GM19455 (cell line): ENCODE data around the gene ATG13.
"Not testable (repeated sequence)": the region's sequence is repeated elsewhere in the genome, so short reads cannot be mapped to it uniquely, and the experiment has no call there.

Source experiments
- ATAC-seq: cut with Tn5 transposase; IDR thresholded peaks from one replicate; pipeline ENCODE4 v1.9.1; 2021; ENCODE audit not compliant: unreplicated experiment

The ATG13 gene

DNA sequence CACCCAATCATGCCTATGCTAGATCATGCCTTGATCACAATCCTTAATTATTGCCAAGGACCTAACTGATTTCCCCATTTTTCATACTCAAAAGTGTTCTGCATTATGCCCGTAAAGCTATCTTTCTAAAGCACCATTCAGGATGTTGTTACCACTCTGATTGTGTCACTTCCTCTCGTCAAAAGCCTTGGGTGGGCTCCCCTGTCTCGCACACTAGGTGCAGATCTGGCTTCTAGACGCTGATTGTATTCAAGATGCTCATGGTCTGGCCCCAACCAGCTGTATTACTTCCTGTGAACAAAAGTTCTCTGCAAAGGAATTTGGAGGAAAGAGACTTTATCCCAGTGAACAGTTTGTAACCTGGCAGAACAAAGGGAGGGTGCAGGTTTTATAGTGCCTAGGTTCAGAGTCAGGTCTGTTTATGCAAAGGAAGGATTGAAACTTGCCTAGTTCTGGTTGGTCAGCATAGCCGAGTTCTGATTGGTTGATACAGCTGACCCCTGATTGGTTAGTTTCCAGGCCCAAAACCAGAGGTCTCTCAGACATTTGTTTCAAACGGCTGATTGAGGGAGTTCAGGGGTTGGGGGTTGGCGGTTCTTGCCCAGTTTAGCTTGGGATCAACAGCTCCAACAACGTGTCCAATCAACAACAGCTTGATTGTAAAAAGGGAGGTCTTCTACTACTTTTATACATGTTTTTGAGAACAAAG is 25.4 kb downstream of the ATG13 start:
- ATAC-seq = no peak

DNA sequence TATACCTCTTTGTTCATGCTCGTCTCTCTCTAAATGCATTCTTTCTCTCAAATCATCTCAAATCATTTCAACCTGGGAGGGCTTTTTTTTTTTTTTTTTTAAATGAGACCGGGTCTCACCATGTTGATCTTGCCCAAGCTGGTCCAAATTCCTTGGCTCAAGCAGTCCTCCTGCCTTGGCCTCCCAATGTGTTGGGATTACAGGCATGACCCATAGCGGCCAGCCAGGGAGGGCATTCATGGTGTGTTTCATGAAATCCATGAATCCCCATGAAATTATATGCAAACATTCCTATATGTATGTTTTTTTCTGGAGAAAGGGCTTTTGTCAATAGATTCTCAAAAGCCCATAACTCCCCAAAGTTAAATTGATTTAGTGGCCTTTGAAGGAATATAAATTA is 26.2 kb downstream of the ATG13 start:
- no peak for ATAC-seq

DNA sequence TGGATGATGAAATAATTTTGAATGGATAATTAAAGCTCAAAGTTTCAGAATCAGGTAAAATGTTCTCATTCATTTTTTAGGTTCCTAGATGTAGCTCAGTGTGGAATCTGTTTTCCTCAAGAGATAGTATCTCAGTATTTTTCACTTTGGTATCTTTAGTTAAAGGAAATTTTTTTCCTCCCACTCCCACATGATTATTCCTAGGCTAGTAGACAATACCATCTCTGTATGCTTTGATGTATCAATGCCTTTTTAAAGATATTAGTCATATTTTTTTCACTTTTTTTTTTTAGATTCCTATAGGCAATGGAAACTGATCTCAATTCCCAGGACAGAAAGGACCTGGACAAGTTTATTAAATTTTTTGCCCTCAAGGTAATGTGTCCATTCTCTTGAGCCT is 26.6 kb downstream of the ATG13 start:
- ATAC-seq = no peak

DNA sequence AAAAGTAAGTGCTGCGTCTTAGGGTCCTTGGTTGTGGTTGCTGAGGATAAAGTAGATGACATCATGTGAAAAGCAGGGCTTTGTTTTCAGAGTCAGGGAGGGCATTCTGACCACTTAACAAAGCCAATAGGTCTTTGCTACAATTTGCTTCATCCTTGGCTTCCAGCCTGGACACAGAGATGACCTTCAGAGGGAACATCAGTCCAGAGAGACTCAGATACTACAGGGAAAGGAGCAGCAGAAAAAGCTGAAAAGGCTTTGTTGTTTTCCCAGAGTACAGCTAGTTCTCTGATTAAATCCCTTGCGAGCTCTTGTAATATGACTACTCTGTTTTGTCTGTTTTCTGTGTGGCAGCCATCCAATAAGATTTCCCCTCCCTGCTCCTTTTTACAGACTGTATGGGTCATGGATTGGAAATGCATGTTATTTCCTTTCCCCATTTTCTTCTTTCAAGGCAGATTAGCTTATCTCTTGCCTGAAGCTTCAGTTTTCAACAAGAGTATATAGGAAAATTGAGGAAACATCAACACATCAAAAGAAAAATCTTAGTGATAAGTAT is 31.9 kb downstream of the ATG13 start:
- ATAC-seq = no peak

DNA sequence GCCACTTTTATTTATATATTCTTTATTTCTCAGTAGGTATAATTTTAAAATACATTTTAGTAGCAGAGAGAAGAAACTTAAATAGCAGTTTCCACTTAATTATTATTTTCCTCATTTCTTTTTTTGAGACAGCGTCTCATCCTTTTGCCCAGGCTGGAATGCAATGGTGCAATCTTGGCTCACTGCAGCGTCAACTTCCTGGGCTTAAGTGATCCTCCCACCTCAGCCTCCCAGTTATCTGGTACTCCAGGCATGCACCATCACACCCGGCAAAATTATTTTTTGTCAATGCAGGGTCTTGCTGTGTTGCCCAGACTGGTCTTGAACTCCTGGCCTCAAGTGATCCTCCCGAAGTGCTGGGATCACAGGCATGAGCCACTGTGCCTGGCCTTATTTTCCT is 38.3 kb downstream of the ATG13 start:
- ATAC-seq = no peak

DNA sequence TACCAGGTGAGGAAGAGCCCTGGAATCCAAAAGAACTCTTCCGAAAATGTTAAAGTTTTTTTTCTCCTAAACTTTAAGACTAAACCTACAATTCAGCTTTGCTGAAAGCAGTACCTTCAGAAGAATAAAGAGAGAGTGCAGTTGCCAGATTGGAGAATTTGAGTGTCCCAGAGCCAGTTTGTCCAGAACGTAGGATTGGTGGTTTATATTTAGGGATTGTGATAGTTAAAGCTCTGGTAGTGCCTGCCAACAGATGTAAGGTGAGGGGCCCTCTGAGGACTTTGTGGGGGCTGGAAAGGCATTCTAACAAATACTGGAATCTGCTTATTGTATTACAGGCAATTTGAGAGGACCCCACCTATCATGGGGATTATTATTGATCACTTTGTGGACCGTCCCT is 39.8 kb downstream of the ATG13 start:
- no peak for ATAC-seq

DNA sequence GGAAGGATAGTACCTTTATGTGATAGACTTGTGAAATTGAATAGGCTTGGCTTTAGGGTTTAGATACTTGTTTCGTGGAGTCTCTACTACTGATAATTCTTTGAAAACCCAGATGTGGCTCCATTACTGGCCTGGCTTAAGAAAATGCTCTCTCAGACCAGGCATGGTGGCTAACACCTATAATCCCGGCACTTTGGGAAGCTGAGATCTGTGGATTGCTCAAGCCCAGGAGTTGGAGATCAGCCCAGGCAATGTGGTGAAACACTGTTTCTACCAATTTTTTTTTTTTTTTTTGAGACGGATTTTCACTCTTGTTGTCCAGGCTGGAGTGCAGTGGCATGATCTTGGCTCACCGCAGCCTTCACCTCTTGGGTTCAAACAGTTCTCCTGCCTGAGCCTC is 40.9 kb downstream of the ATG13 start:
- no peak for ATAC-seq

DNA sequence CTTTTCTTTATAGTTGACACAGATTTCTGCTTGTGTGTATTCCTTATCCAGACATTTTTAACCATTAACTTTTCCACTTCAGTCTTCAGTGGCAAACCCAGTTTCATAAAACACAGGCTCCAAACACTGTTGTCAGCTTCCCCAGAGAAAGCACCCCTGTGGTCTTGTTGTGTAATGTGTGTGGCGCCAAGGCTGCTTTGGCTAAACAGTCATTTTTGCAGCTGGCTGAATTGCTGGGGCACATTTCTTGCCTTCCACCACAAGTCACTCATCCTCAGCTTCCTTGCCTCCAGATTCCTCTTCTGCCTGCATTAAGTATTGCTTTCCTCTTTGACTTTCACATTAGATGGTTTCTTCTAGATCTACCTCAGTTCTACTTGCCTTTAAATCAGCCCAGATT is 42.6 kb downstream of the ATG13 start:
- ATAC-seq = no peak

DNA sequence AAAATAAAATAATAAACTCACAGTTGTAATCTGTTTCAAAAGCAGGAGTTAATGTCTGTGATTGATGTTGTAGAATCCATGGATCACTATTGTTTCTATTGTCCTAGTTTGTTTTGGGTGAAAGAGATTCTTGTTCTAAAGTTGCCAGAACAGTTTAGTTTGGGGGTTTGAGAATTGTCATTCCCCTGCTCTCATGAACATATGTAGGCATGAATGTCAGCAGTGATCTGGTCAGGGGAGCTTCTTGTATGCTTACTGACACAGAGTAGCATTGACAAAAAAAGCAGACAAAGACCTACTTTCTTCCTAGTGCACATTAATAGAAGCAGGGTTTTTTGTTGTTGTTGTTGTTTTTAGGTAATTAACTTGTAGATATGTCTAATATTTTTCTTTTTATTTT is 44.5 kb downstream of the ATG13 start:
- no peak for ATAC-seq

DNA sequence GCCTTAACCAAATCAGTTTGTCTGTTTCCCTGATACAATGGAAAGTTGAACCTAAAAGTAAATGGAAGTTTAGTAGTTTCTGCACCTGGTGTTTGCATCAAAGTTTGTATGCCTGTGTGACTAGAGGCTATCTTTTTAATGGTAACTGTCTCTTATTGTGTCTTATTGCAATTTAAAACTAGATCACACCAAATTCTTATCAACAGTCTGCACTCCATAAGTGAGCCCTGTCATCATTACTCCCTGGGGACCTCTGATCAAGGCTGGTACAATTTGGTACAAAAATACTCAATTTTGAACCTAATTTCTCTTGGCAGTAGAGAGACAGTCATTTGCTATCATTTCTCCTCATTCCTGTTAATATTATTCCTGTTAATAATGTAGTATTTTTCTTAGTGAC is 45.0 kb downstream of the ATG13 start:
- no peak for ATAC-seq

DNA sequence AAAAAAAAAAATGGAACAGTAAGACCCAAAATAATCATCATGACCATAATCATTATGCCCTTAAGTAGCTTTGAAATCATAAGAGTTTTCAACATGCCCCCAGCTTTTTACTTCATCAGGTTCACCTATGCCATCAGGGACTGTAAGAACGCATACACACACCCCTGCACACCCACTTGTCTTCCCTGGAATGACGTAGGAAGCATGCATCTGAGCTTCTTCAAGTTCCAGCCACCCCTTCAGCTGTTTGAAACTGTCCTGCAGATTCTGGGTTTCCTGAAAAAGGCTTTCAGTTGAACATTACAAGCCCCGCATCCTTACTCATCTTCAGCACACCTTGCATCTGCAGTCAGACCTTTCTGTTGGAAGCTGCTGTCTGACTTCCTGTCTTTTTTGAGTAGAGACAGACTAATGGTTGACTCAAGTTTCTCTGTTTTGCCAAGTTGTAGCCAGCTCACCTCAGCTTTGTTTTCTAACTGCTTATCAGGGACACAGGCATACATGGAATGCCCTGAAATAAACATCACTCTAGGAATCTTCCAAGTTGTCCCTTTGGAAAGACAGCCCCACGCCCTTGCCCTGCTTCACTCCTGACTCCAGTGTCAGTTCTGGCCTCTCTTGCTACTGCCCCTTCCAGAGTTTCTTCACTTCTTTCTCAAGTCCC is 46.1 kb downstream of the ATG13 start:
- no peak for ATAC-seq

DNA sequence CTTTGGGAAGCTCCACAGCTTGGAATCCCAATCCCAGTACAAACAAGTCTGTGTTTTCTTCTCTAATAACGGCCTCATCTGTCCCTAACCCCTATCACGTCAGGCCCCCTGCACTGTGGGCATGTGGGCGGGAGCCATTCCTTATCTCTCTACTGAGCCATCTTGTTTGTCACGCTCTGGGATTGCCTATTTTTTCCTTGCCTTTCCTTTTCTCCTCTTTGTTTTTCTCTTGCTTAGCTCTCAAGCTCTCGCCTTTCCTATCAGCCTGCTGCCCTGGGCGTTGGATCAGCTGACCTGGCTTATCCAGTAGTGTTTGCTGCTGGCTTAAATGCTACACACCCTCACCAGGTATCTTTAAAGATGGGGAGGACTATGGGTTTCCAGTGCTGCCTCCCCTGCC is 47.3 kb downstream of the ATG13 start:
- ATAC-seq = no peak

DNA sequence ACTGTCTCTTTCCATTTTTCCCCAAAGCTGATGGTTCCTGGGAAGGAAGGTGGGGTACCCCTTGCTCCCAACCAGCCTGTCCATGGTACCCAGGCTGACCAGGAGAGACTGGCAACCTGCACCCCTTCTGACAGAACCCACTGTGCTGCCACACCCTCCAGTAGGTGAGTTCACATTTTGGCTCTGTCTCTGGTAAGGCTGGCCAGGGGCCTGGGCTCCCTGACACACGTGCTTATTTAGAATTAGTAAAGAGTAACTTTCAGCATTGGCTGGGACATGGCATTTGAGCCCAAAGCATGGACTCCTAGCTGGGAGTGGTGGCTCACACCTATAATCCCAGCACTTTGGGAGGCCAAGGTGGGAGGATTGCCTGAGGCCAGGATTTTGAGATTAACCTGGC is 48.0 kb downstream of the ATG13 start:
- no peak for ATAC-seq

DNA sequence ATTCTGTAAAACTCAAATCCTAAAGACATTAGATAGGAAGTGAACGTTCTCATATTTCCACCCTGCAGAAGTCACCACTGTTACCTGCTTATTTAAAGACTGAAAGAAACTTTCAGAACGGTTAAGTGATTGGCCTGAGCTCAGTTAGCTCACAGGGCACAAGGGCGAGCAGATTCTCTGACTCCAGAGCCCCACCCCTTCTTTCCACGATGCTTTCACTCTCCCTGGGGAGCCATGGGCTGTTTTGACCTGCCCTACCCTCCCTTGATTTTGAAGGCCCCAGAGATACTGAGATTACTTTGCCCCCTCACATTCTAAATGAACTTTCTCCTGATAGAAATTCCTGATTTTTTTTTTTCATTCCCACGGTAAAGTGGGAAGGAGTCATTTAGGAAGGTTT is 49.2 kb downstream of the ATG13 start:
- ATAC-seq = no peak

DNA sequence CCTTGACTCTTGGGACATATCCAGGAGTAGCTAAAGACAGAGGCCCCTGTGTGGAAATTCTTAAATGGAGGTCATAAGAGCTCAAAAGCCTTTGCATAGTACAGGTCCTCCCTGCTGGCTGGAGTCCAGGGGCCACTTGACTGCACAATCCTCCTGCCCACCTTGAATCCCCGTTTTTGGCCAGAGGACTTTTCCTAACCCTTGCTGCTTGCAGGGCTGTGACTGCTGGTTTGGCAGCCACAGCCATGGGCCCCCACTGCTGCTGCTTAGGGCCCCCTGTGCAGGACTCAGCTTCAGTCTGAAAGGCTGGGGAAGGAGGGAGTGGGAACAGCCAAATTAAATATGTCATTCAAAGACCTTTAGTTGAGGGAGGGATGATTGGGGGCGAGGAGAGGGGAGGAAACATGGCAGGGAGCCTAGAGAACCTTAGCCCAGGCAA is 49.7 kb downstream of the ATG13 start:
- no peak for ATAC-seq

DNA sequence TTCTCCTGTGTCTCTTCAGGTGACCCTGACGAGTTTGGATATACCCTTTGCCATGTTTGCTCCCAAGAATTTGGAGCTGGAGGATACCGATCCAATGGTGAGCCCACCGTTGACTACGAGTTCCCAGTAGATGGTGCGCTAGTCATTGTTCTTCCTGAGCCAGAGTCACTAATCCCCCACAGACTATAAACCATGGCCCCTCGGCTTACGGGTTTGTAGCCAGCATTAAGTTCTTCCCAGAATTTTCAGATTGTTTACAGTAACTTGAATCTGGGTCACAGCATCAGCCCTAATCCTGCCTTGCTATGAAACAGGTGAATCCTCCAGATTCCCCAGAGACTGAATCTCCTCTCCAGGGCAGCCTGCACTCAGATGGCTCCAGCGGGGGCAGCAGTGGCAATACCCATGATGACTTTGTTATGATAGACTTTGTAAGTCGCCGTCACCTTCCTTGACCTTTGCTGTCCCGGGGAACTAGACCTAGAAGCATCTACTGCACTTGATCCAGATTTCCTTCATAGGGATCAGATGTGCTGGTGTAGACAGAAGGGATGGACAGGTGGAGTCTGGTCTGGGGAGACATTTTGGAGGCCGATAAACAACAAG is 51.2 kb downstream of the ATG13 start:
- ATAC-seq = no peak

DNA sequence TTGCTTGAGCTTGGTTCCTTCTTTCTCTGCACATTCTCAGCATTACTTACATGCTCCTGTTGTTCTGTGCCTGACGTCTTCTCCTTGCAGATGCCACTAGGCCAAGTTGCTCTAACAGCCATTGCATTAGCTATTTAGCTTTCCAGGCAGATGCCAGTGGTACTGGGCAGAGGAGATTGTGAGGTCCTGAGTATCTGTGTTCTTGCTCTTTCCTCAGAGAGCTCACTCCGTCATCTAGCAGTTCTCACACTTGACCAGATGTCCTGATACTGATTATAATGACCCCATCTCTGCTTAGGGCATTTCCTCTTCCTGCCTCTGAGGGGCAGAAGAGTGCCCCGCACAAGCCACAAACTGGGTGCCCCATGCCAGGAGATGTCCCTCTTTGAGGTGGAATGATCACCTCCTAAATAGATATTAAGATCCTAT is 52.4 kb downstream of the ATG13 start:
- no peak for ATAC-seq

DNA sequence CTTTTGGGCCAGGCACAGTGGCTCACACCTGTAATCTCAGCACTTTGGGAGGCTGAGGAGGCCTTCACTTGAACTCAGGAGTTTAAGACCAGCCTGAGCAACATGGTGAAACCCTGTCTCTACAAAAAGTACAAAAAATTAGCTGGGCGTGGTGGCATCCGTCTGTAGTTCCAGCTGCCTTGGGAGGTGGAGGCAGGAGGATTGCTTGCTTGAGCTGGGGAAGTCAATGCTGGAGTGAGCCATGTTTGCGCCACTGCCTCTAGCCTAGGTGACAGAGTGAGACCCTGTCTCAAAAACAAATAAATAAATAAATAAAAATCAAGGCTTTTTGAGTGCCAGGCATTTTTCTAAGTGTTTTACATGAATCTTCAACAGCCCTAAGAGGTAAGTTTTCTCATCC is 53.2 kb downstream of the ATG13 start:
- not testable (repeated sequence) for ATAC-seq

DNA sequence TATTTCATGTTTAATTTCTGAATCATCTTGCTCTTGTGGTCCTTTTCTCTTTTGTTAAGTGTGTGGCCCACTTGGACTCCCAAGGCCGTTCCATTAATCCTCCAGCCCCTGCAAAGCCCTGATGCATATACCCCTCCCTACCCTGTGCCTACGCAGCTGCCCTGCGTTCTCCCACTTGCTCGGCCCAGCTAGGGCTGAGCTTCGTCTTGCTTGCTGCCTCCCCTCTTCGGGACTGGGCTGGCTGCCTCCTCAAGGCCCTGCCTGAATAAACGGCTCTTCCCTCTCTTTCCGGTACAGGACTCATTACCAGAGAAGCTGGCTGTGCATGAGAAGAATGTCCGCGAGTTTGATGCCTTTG is 54.6 kb downstream of the ATG13 start:
- no peak for ATAC-seq

DNA sequence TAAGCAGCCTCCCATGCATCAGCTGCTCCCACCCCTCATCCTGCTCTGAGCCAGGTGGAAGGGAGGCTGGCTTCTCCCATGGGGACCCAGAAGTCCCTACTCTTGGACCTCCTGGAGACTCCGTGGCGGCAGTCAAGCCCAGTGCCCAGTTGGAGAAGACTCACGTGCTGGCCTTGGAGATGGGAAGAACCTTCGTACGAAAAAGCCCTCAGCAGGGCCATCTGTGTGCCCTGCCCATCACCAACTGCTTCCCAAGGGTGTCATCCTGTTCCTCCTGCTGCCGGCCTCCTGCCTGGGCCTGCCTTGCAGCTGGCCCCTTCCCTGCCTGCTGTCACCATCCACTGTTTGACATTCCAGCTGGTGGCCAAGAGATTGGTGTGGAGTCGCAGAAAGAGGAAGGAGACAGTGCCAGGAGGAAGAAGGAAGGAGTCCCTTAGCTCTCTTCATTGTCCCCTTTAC is 55.1 kb downstream of the ATG13 start:
- no peak for ATAC-seq

DNA sequence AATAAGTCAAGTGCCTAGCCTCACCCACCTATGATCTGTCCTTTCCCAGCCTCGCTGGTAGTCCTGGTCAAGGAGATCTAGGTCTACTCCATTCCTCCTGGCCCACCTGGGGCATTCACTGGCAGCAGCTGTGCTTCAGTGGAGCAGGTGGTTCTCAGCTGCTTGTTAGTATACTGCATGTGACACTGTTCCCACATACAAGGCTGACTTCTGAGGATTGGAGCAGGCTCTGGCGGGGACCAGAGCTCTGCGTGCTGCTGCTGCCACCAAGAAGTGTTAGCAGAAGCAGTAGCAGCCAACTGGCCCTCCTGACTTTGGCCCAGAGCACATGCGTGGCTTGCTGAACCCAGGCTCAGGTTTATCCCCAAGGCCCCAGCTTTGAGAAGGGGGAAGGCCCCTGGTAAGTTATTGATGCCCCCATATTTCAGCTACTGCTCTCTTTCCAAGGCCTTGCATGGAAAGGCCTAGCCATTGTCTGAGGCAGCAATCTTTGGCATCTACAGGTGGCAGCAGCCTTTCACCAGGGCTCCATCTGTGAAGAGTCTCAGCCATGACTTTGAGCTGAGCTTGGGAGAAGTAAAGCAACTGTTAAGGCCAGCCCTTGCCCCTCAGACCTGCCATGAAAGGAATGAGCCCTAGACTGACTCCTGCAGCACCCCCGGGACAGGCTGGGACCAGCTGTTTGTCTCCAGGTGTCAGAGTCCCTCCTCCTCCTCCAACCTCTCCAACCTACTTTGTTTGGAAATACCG is 56.5 kb downstream of the ATG13 start:
- no peak for ATAC-seq
